ENCODE measurements around the gene SPTBN1.
A peak's percentile ranks its signal among the peaks of the same experiment; 100 is the strongest.

Gene SPTBN1

DNA sequence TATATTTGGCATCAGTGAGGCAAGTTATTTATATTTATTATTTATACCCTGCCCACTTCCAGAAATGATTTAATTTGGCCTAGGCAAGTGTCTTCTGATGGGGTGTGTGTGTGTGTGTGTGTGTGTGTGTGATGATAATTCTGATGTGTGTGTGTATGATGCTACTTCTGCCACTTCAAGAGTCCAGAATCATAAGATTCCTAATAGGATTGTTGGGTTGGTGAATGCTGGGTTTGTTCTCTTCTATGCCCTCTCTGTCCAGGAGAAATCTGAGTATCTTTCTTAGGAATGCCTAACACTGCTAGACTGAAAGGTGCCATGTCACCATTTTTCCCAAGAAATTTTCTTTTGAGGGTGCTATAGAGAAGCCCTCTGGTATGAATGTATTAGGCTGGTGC, 122.5 kb downstream of the SPTBN1 start:
- DNase-seq: no peak

- DNase-seq: no peak
Measured at GRCh38 chr2:54579061-54579681, 123.0 kb downstream of the SPTBN1 start.

GRCh38 chr2:54579682-54580620, 123.8 kb downstream of the SPTBN1 start:
- peak; percentile 67 for DNase-seq

DNA sequence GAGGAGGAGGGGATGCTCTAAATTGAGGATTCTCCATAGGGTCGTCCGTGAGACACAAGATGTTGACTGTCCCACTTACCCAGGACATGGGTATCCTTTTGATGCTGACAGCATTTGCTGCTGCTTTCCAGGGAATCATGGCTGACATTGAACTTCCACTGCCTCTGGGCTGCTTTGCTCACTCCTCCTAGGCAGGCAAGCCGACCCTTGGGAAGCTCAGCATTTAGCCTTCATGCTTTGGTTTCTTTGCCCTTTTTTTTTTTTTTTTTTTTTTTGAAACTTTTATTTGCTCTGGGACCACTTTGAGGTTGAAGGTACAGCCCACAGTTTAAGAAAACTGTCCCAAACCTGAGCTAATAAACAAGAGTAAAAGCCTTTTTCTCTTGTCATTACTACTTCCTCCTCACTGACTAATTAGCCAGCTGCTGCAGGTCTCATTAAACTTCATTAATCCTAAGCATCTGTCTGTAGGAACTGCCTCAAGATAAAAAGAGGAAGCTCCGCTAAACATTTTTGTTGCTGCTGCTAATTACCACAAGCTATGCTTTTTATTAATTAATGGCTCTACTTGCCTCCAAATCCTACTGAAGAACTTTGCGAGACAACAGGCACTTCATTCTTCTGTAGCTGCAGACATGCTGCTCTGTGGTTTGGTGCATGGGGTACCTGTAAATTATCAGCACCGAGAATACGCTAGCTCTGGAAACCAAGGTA, 125.4 kb downstream of the SPTBN1 start:
- no peak for DNase-seq

GRCh38 chr2:54582987-54583386, 126.9 kb downstream of the SPTBN1 start:
- no peak for DNase-seq

GRCh38 chr2:54584598-54584997, 128.5 kb downstream of the SPTBN1 start:
- no peak for DNase-seq

DNA sequence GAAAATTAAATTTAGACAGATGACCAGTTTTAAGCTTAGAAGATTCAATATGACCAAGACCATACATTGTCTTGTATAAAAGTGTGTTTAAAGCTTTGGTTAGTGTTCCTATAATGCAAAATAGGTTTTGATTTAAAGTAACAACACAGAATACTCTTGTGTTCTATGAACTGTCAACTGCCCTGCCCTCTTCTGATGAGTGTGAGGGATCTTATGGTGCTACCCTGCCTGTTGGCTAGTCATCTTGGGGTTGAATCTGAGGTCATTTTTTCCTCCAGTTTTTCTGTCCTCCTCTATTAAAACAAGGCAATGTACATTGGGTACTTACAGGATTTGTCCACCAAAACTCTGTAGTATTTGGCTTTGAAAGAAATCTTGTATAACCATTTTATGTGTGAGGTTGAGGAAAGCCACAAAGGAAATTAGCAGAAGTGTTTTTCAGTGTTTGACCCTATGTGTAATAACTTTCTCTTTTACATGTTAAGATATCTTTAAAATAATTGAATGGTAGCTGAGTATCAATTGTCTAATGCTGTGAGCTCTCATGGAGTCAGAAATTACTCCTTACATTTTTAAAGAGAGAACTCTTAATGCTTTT, 129.1 kb downstream of the SPTBN1 start:
- no peak for DNase-seq

GRCh38 chr2:54586062-54586461, 129.9 kb downstream of the SPTBN1 start:
- DNase-seq: no peak

- no peak for DNase-seq
Measured at GRCh38 chr2:54586494-54586893, 130.4 kb downstream of the SPTBN1 start.

DNA sequence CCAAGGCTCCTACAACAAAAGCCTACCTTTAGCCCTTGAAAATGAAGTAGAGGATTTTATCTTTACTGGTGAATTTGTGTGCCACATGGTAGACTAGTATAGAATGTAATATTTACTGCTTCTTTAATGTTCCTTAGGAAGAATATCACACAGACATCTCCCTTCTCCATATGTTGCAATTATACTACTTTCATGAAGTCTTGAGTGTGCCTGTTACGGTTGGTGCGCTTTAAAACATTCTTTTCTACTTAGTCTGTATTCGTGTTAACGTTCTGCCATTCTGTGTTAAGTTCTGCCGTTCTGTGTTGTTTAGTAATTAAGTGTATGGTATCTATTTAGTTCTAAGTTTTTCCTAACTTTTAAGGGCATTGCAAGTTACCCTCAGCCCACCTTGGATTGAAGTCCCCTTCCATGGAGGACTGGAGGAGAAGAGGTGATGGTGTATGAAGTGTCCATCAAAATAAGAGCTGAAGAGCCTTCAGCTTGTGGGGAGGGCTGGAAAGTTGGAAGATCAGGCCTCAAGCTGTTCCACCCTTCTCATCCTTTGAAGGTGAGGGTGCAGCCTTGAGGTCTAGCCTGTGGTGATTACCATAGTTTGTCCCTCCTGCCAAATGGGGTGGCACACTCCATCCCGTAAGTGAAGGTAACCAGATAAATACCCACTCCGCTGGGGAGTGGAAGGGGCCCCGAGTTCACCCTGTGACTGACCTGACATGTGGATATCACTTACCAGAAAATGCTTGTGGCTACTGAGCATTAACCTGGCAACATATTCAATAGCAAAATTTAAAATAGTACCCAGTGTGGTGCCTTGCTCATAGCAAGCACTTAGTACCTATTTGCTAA, 131.3 kb downstream of the SPTBN1 start:
- DNase-seq: no peak

DNA sequence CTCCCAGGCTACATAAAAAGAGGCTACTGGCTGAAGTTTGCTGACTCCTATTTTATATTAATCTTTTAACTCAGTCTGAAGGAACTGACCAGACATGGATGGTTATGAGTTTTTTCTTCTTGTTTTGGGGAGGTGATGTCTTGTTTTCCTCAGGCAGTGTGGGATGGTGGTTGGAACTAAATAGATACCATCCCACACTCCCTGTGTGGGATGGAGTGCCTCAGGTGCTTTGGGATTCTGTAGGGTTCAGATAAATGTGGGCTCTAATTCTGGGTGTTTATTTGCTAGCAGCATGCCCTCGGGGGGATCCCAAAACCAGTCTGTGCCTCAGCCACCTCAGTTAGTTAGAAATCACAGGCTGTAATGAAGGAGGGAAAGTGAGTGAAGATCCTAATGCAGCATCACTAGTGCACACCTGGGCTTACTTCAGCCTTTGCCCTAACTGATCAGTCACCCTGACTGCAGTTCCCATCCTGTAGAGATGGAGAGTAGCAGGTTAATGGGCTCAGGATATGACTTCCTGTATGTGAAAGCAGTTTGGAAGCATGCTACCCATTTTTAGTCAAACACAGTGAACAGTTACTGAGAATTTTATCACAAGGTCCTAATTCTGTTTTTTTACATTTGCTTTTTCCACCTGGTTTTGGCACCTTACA, 132.2 kb downstream of the SPTBN1 start:
- no peak for DNase-seq

DNA sequence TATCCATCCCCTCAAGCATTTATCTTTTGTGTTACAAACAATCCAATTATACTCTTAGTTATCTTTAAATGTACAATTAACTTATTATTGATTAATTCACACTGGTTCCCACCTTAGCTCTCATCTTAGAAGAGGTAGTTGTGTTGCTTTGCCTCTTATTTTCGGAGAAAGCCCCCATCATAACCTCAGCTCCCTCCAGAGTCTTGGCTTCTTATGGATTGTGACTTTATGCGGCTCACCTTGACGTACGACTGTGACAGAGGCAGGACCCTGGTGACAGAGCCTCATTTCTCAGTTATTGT, 132.9 kb downstream of the SPTBN1 start:
- no peak for DNase-seq

DNA sequence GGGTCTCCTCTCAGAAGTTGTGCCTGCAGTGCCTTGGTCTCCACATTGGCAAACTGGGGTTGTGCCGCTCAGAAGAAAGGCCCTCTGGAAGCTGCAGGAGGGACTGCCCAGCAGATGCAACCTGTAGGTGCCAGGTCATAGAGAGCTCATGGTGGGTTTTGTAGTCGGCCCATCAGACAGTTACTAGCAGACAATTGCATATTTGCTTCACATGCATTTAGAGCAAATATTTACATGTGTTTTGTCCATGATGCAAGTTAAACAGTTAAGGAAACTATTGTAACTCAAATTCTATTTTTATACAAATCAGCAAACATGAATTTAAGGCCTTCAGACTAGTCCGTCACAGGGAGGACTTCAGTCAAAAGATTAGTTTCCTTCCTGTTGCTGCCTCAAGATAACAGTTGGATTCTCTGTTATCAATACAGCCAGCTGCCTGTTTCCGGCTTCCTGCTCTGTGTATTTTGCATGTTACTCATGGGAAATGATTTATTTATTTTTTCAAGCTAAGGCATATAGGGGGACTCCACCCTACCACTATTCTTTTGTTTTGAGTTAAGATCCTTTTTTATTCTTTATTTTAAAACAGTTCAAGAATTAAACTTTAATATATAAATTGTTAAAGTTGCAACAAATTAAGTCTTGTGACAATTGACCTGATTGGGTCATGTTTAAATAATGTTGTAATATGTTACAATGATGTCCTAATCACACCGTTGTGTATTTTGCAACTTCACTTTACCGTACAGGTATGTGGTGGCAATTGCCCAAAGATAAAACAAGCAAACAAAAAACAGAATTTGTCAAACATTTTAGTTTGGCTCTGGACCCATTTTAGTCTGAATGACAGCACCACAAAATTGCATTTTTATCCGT, 133.5 kb downstream of the SPTBN1 start:
- DNase-seq: no peak

- DNase-seq: no peak
Measured at GRCh38 chr2:54590216-54591120, 134.3 kb downstream of the SPTBN1 start.

DNA sequence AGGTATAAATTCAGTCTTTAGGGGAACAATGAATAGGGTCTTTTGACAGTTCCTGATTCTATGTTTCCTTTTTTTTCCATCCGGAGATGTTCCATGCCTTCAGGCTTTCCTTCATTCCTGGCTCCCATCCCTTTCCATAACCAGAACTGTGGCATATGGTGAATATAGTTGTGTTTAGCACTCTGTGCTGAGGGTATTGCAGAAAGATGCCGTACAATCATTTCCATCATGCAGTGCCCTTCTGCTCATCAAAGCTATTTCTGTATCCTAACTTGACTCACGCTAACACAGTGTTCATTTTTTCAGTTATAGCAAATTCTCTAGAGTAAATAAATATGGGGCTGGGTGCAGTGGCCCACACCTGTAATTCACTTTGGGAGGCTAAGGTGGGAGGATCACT, 135.4 kb downstream of the SPTBN1 start:
- no peak for DNase-seq

DNA sequence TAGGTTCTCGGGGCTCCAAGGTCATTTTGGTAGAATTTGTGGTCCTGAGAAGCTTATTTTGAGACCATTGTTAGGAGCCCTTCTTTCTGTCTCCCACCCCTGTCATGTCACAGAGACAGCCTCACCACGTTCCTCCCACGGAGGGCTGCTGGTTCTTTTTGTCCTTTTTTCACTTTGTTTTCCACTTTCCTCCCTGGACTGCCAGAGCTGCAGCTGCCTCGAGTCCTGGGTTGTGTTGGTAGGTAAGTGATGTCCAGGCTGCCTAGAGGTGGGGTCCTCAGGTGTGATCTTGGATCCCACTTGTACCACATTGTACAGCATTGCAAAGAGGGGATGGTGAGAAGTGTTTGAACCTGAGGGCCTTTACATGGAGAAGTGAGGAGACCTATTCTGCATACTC, 137.1 kb downstream of the SPTBN1 start:
- no peak for DNase-seq

DNA sequence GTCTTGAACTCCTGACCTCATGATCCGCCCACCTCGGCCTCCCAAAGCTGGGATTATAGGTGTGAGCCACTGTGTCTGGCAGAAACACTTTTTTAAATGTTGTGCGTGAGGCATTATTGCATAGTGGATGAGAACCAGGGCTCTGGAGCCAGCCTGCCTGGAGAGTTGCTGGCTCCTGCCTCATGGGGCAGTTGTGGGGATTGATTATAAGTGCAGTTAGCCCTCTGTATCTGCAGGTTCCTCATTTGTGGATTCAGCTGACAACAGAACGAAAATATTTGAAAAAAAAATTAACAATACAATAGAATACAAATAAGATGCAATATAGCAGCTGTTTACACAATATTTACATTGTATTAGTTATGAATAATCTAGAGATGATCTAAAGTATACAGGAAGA, 137.9 kb downstream of the SPTBN1 start:
- DNase-seq: no peak

GRCh38 chr2:54595161-54595803, 139.2 kb downstream of the SPTBN1 start:
- DNase-seq: no peak
